GM19351 (cell line): ENCODE measurements around the gene SLC2A4RG.

Experiments
- ATAC-seq: cut with Tn5 transposase; IDR thresholded peaks from one replicate; pipeline ENCODE4 v1.9.1; 2021; ENCODE audit warnings: mild to moderate bottlenecking, moderate library complexity; ENCODE audit not compliant: unreplicated experiment

SLC2A4RG gene

GRCh38 chr20:63752411-63753101 is 13.0 kb downstream of the SLC2A4RG start:
- ATAC-seq, result no peak

GRCh38 chr20:63753381-63753780 is 13.8 kb downstream of the SLC2A4RG start:
- ATAC-seq, result no peak

GRCh38 chr20:63754008-63754407 is 14.4 kb downstream of the SLC2A4RG start:
- ATAC-seq, result no peak

- no peak for ATAC-seq
Observed at GRCh38 chr20:63755933-63756647, 16.5 kb downstream of the SLC2A4RG start.

- ATAC-seq, result no peak
Observed at GRCh38 chr20:63756648-63756991, 17.0 kb downstream of the SLC2A4RG start.

DNA sequence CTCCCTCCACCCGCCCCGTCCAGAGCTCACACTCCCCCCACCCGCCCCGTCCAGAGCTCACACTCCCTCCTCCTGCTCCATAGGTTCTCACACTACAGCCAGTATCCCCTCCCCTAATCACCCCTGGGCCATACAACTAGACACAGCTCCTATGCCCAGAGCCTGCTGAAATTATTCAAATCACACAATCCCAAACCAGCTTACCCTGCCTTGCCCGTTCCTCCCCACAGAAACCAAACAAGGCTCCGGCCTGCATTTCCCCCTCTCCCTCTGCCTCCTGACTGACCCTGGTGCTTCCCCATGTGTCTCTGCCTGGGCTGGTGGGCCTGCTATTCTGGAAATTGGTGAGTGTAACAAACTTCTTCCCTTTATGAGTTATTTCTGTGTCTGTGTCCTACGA is 18.6 kb downstream of the SLC2A4RG start:
- no peak for ATAC-seq

DNA sequence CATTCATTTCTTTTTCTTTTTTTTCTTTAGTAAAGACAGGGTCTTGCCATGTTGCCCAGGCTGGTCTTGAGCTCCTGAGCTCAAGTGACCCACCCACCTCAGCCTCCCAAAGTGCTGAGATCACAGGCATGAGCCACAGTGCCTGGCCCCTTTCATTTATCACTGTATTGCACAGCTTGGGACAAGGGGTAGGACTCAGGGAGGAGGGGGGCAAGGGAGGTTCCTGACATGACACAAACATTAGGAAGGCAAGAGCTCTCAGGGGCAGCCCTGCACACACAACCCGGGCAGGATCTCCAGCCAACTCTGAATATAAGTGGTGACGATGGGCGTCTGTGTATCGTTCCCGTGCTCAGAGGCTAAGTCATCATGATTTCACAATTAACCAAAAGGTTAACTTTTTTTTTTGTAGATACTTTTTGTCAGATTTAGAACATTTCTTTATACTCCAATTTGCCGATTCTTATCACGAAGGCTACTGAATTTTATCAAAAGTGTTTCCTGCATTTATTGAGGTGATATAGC is 19.9 kb downstream of the SLC2A4RG start:
- no peak for ATAC-seq

- ATAC-seq, result no peak
Observed at GRCh38 chr20:63765082-63765873, 25.7 kb downstream of the SLC2A4RG start.

GRCh38 chr20:63765902-63766301 is 26.3 kb downstream of the SLC2A4RG start:
- ATAC-seq, result no peak

DNA sequence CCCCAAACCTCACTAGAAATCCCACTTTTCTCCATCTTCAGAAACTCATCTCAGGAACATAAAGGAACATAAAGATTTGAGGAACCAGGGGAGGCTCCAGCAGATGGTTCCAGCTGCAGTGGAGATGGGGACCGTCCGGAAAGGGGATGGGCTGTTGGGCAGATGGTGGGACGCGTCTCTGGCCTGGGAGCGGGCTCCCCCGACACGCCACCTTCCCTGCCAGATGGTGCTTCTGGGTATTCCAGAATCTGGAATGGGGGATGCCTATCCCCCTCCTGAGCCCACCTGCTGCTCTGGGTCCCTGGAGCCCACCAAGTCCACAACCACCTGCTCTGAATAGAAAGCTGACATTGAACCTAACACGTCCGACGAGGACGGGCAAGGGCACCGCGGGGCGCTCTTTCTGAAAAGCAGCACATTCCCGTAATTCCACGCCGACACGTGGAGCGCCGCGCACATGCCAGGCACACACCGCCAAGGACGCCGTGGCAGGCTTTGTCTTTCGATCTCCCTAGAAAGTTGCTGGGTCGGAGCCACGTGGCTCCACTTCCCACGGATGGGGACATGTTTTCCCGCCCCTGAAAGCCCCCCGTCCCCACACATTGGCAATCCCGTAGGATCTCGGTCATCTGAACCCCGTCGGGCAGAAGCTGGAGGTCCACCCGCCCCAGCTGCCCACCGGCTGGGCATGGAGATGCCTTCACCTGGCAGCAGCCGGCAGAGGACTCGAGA is 27.3 kb downstream of the SLC2A4RG start:
- ATAC-seq, result no peak

- no peak for ATAC-seq
Observed at GRCh38 chr20:63767456-63767855, 27.9 kb downstream of the SLC2A4RG start.

DNA sequence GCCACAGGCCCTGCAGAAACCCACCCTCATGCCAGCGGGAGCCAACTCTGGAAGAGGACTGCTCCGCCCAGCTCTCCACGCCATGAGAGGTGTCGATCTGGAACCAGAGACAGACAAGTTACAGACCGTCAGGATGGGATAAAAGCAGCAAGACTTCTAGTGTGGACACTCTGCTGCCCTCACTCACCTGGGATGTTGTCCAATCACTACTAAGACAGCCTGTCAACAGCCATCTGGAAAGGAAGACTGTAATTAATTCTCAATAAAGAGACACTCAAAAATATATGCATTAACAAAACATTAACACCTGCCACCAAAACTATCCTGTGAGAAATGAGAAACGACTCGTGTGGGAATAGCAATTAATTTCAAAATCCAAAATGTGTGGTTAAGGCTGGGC is 28.3 kb downstream of the SLC2A4RG start:
- no peak for ATAC-seq

- no peak for ATAC-seq
Observed at GRCh38 chr20:63768591-63769515, 29.3 kb downstream of the SLC2A4RG start.

DNA sequence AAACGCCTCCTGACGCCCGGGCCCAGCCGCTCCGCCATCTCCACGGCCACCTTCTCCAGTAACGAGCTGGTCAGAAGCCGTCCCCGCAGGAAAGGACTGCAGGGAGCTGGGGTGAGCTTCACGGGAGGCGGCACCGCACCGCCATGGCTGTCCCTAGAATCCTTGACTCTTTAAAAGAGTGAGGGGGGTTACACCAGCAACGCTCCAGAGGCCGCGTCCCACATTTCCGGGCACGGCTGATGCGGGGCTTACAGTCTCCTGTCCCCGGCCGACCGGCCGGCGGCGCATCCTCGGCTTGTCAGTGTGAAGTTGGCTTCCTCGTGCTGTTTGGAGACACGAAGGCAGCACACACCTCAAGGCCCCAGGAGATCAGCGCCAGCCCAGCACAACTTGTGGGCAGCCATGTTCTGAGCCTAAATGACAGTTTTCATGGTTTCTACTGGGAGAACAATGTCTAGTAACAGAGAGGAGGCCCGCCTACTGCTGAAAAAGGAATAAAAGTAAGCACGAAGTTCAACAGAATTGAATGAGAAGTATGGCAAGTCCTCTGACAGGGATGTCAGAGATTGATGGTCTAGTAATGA is 30.4 kb downstream of the SLC2A4RG start:
- ATAC-seq, result no peak

- ATAC-seq, result no peak
Observed at GRCh38 chr20:63771046-63771707, 31.6 kb downstream of the SLC2A4RG start.

GRCh38 chr20:63772781-63773518 is 33.4 kb downstream of the SLC2A4RG start:
- ATAC-seq, result no peak

- no peak for ATAC-seq
Observed at GRCh38 chr20:63773571-63774241, 34.1 kb downstream of the SLC2A4RG start.

GRCh38 chr20:63774306-63774705 is 34.7 kb downstream of the SLC2A4RG start:
- ATAC-seq, result no peak
